Measurements from ENCODE around the gene THSD4. TPM values are rescaled to one million over a fixed set of nuclear protein-coding genes. Genes with fewer than 3 reads are reported as not detected.
"Not testable (repeated sequence)": the region's sequence is repeated elsewhere in the genome, so short reads cannot be mapped to it uniquely, and the experiment has no call there.

Gene THSD4
- total and polyA plus RNA-seq, 2 of the 4 experiments (the other 2 are of a cell fraction), result 25.5 to 31.1 TPM

DNA sequence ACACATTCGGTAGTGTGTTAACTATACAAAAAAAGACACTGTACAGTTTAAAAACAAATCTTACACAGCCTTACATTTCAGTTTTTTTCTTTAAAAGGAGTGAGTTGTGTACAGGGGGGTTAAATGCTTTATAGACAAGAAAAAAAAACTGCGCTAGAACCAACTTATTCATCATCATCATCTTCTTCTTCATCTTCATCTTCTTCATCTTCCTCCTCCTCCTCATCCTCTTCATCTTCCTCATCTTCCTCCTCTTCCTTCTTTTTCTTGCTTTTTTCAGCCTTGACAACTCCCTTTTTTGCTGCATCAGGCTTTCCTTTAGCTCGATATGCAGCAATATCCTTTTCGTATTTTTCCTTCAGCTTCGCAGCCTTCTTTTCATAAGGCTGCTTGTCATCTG lies 49.3 kb downstream of the THSD4 start:
- H2BK20ac ChIP-seq (ENCODE audit: low read depth, low read length); H3K18ac ChIP-seq (ENCODE audit: low read depth, low read length); H2BK120ac ChIP-seq (ENCODE audit: low read depth, low read length); H4K91ac ChIP-seq (ENCODE audit: insufficient read depth, low read depth, low read length); H4K8ac ChIP-seq (ENCODE audit: low read depth in 2 of 2, low read length in 2 of 2); DNase-seq; H2AK9ac ChIP-seq (replicated peaks; ENCODE audit: low read depth, low read length, poor library complexity); H2AFZ ChIP-seq (replicated peaks; ENCODE audit: low read length, poor library complexity); H3K27ac ChIP-seq (ENCODE audit: insufficient read depth, low read length); H3K36me3 ChIP-seq (ENCODE audit: control insufficient read depth, insufficient read depth, low read length); H3K27me3 ChIP-seq (ENCODE audit: control insufficient read depth, insufficient read depth, low read length); intact Hi-C loops (cut with micrococcal nuclease); H3K23ac ChIP-seq (ENCODE audit: low read depth, low read length); H2BK15ac ChIP-seq (ENCODE audit: low read depth, low read length); H3K4ac ChIP-seq (ENCODE audit: low read depth, low read length); H2BK5ac ChIP-seq (ENCODE audit: low read depth, low read length, poor library complexity, severe bottlenecking); H3K4me3 ChIP-seq (ENCODE audit: insufficient read depth, low read depth, low read length); H3K4me2 ChIP-seq (ENCODE audit: low read depth, low read length); H4K20me1 ChIP-seq (ENCODE audit: insufficient read depth, low read length); CTCF ChIA-PET; H3K14ac ChIP-seq (replicated peaks; ENCODE audit: low read depth, low read length); H3K4me1 ChIP-seq (ENCODE audit: control insufficient read depth, insufficient read depth, low read length); H3K9me1 ChIP-seq (ENCODE audit: insufficient read depth, low read length); in situ Hi-C loops (cut with MboI; ENCODE audit: low sequenced_read_pairs); H3K9ac ChIP-seq (ENCODE audit: low read depth, low read length); H2AK5ac ChIP-seq (ENCODE audit: low read depth, low read length); dilution Hi-C loops (cut with HindIII; ENCODE audit: low sequenced_read_pairs, unreplicated experiment); H3K9me3 ChIP-seq (ENCODE audit: control insufficient read depth, insufficient read depth, low read length); ATAC-seq (ENCODE audit: low read depth); H4K5ac ChIP-seq (ENCODE audit: low read depth, low read length); H3K56ac ChIP-seq (ENCODE audit: extremely low read depth, insufficient read depth, low read length): not testable (repeated sequence)
- BruUV-seq (replicated peaks), result TSS peak; percentile 100
- POLR2A ChIA-PET (ENCODE audit: unreplicated experiment), result interaction anchor here (0.6 kb wide), 1 partner anchor 28 kb away, joined by 3 read pairs; no protein-coding TSS in a partner anchor
- H3K79me1 ChIP-seq (ENCODE audit: low read depth in 1 of 2, low read length in 2 of 2), result peaks cover 11 to 20% of the 10 kb centered on the region in 2 experiments; a peak in 3 of 4 replicates
- WGBS, 2 experiments (ENCODE audit: extremely low coverage in 2 of 2, insufficient read length in 1 of 2), result no CpG with 5 or more reads among the region's 5 CpGs

Measured in IMR-90 (cell line).